Placental pericyte (primary cell): Measurements from ENCODE around the gene AP2S1. TPM values are rescaled to one million over a fixed set of nuclear protein-coding genes. Genes with fewer than 3 reads are reported as not detected.

Experiments used
- small RNA-seq: library from RNA; depleted of rRNA; stranded (forward); fragments of <200 nt; gene quantifications from one replicate; pipeline ENCODE3, GENCODE V24; 2012; ENCODE audit warnings: low replicate concordance
- total RNA-seq: library from RNA; depleted of rRNA; stranded (reverse); fragments of >200 nt; gene quantifications from 2 replicates; pipeline ENCODE4 v1.2.3, GENCODE V29; 2012

The AP2S1 gene
- 160 and 214 TPM in 2 replicates for total RNA-seq

GRCh38 chr19:46850228-46851203, at the start of gene AP2S1:
AP2S1 (minus strand) TSS chr19:46850846; CDS start chr19:46850766, 80 bp downstream.

DNA sequence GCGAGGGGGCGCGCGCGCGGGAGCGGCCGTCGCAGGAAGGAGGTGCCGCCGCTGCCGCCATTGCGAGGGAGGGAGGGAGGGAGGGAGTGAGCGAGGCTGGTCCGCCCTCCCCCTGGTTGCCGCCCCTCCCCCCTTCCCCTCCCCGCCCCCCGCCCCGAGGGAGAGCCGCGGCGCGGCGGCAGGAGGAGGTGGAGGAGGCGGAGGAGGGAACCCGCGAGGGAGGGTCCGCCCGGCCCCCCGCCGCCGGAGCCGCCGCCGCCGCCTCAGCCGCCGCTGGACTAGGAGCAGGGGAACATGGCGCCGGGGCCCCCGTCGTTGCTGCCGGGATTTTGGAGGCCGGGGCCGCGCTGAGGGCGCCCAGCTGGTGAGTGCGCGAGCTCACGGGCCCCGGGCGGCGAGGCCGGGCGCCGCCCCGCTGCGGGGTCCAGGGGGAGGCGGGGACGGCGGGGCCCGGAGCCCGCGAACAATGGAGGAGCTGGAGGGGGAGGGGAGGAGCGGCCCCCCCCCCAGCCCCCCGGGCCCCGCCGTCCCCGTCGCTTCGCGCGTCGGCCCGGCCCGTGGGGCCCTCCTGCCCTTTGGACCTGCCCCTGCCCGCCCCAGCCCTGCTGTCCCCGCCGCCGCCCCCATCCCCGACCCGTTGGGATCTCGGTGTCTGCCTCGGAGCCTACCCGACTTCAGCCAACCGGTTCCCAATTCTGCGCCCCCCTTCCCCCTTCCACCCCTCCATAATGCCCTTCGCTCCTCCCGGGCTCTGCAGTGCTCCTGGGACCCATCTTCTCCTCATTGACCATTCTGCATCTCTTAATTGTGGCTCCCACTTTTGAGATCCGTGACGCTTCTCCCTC, 10.4 kb upstream of the AP2S1 start, which contains the start of gene ARHGAP35:
TSS of gene ARHGAP35 (plus strand) at position 152 of the 845 bp plus-strand sequence. CDS start 57,679 bp downstream, outside the sequence.

DNA sequence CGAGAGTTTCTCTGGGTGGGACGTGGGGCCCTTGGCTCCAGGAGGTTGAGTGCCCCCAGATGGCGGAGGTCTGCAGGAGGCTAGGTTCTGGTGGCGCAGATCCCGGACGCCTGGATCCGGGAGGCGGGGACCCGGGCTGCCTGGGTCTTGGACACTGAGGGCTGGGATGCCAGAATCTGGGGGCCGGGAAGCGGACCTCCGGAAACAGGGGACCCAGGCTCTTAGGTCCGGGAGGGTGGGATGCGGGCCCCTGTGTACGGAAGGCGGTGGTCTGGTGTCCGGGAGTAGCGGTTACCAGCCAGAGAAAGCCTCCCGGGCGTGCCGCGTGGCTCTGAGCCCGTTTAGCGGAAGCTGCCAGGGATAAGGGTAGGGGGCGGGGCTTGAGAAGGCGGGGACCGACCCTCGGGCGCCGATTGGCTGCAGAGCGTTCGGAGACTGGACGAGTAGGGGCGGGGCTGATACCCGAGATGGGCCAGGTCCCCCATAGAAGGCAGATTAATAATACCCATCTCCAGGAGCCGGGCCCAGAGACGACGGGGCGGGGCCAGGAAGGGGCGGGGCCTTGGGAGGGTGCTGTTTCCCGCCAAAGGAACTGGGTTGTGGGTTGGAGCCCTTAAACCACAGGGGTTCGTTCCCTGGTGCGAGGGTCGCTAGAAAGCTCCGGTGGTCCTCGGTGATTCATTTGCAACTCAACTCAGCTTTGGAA, 62.2 kb downstream of the AP2S1 start, which contains the start of gene SLC1A5:
TSS of gene SLC1A5 (minus strand) at position 333 of the 706 bp plus-strand sequence. CDS start 629 bp downstream, outside the sequence.

Small RNA genes within 50 kb of the gene (small RNA-seq; reads per million reads assigned to genes)
- not detected for gene AC008622.3
- gene HNRNPMP2 = not detected

Other genes starting within 250 kb of the AP2S1 start
- gene CALM3, start 249.5 kb downstream of the AP2S1 start, total RNA-seq = 99.1 and 184 TPM in 2 replicates
- gene PTGIR, start 225.8 kb downstream of the AP2S1 start, total RNA-seq = 6.7 and 10.1 TPM in 2 replicates
- not detected in 2 replicates for gene GNG8, start 214.6 kb downstream of the AP2S1 start, total RNA-seq
- gene DACT3, start 189.7 kb downstream of the AP2S1 start, total RNA-seq = 4.2 and 8.0 TPM in 2 replicates
- gene PRKD2, start 133.7 kb downstream of the AP2S1 start, total RNA-seq = 14.9 and 15.3 TPM in 2 replicates
- gene FKRP, start 104.8 kb downstream of the AP2S1 start, total RNA-seq = 34.2 and 34.8 TPM in 2 replicates
- 88.0 and 103 TPM in 2 replicates for gene STRN4, start 104.4 kb downstream of the AP2S1 start, total RNA-seq
- gene SLC1A5, start 62.3 kb downstream of the AP2S1 start, total RNA-seq = 222 and 326 TPM in 2 replicates
- gene ARHGAP35, start 10.2 kb upstream of the AP2S1 start, total RNA-seq = 46.8 and 49.0 TPM in 2 replicates
- 0.44 and 1.1 TPM in 2 replicates for gene NPAS1, start 169.0 kb upstream of the AP2S1 start, total RNA-seq
- 13.3 and 25.2 TPM in 2 replicates for gene TMEM160, start 197.8 kb upstream of the AP2S1 start, total RNA-seq